ENCODE results near the gene SPANXN5. TPM values are rescaled to one million over a fixed set of nuclear protein-coding genes. Genes with fewer than 3 reads are reported as not detected.

The SPANXN5 gene
- total RNA-seq, 2 donors from 2014 or later = not detected

Other genes starting within 250 kb of the SPANXN5 start
- not detected for gene SSX7, start 142.5 kb downstream of the SPANXN5 start, total RNA-seq
- gene SSX2, start 90.2 kb downstream of the SPANXN5 start, total RNA-seq = not detected
- not detected for gene SSX2B, start 46.2 kb downstream of the SPANXN5 start, total RNA-seq
- gene XAGE5, start 13.9 kb upstream of the SPANXN5 start, total RNA-seq = not detected
- gene XAGE3, start 70.7 kb upstream of the SPANXN5 start, total RNA-seq = not detected
- gene FAM156B, start 99.9 kb upstream of the SPANXN5 start, total RNA-seq = 10 to 100 TPM; 14.6 to 20.3 TPM
- 10 to 100 TPM; 23.2 to 23.8 TPM for gene FAM156A, start 161.1 kb upstream of the SPANXN5 start, total RNA-seq